ENCODE results near the gene MEF2A. TPM values are rescaled to one million over a fixed set of nuclear protein-coding genes. Genes with fewer than 3 reads are reported as not detected.

The MEF2A gene
- total RNA-seq, 4 donors from 2014 or later = 16.9 to 47.5 (median 24.3) TPM

DNA sequence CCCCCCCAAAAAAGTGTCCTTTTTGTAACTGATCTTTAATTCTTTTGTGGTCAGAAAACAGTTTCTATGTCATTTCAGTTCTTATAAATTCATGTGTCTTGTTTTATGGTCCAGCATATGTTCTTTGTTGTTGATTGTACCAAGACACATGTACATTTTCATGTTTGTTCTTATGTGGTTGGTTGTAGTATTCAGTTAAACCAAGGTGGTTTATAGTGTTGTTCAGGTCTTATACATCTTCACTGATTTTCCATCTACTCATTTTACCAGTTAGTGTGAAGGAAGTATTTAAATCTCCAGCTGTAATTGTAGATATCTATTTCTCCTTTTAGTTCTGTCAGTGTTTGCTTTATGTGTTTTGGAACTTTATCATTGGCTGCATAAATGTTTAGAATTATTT lies 24.0 kb downstream of the MEF2A start:
- DNase-seq = no peak
- Histone ChIP-seq H3K27me3 (no peaks in the 10 kb centered on the region), H3K9me3 (peaks cover 0 to 8% (median 6%) of the 10 kb centered on the region in 3 donors), H3K4me1 (peaks cover 0 to 14% (median 0%) of the 10 kb centered on the region in 3 donors), H3K36me3 (no peaks in the 10 kb centered on the region), H3K4me3 (no peak overlapping the region), H3K27ac (no peak overlapping the region)
- intact Hi-C loops (cut with DNase I) = no loop called here
- TF ChIP-seq CTCF (IDR thresholded peaks at IDR 0.05) (no peak), POLR2A (IDR thresholded peaks at IDR 0.05) (no peak)

DNA sequence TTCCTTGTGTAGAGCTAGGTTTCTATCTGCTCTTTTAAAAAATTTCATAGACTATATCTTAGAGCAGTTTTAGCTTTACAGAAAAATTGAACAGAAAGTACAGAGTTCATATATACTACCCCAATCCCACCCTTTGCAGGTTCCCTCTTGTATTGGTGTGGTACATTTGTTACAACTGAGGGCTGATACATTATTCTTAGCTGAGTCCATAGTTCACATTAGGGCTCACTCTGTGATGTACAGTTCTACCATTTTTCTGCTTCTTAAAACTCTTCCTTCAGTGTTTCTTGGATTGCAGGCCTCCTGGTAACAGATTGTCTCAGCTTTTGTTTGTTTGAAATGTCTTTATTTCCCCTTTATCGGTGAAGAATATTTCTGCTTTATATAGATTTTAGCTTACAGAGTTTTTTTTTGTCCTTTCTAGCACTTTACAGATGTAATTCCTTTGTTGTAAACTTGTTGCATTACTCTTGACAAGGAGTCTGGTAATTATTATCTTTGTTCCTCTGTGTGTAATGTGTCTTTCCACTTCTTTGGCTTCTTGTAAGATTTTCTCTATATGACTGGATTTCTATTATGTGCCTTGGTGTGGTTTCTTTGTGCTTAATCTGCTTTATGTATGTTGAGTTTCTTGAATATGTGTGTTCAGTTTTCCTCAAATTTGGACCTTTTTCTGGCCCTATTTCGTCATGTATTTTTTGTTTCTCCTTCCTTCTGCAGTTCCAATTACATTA lies 25.3 kb downstream of the MEF2A start:
- H3K27ac ChIP-seq = no peak overlapping the region
- intact Hi-C loops (cut with DNase I) = no loop called here
- peaks cover 0 to 14% (median 0%) of the 10 kb centered on the region in 3 donors for H3K4me1 ChIP-seq
- H3K36me3 ChIP-seq = no peaks in the 10 kb centered on the region
- no peaks in the 10 kb centered on the region for H3K27me3 ChIP-seq
- H3K9me3 ChIP-seq = peaks cover 0 to 2% (median 2%) of the 10 kb centered on the region in 3 donors
- no peak for DNase-seq
- WGBS, 2 donors = 60 to 81% methylated on average over 2 of the region's 2 CpGs
- TF ChIP-seq POLR2A (IDR thresholded peaks at IDR 0.05) (no peak), CTCF (IDR thresholded peaks at IDR 0.05) (no peak)
- H3K4me3 ChIP-seq = no peak overlapping the region

DNA sequence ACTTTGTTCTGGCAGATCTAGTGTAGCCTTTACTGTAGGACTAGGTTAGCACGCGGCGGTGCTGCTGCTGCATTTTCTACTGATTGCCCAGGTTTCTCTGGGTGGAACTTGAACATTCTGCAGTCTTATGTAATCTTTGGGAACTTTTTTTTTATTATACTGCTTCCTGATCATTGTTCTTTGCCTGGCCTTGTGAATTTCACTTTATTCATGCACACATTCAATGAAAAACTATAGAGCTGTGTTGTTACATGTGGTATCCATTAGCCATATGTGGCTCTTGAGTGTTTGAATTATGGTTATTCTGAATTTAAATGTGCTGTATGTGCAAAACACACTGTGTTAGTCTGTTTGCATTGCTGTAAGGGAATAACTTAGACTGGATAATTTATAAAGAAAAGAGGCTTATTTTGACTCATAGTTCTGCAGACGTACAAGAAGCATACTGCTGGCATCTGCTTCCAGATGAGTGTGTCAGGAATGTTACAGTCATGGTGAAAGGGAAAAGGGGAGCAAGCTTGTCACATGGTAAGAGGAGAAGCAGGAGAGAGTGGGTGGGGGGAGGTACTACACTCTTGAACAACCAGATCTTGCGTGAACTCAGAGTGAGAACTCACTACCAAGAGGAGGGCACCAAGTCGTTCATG lies 26.5 kb downstream of the MEF2A start:
- TF ChIP-seq CTCF (IDR thresholded peaks at IDR 0.05) (no peak), POLR2A (IDR thresholded peaks at IDR 0.05) (no peak)
- Histone ChIP-seq H3K27ac (no peak overlapping the region), H3K36me3 (no peaks in the 10 kb centered on the region), H3K4me3 (no peak overlapping the region), H3K9me3 (no peaks in the 10 kb centered on the region), H3K27me3 (no peaks in the 10 kb centered on the region), H3K4me1 (peaks cover 0 to 14% (median 0%) of the 10 kb centered on the region in 3 donors)
- WGBS, 2 donors = 81 to 85% methylated on average over 6 of the region's 6 CpGs
- intact Hi-C loops (cut with DNase I) = no loop called here
- no peak for DNase-seq

GRCh38 chr15:99593070-99593469 lies 27.3 kb downstream of the MEF2A start:
- intact Hi-C loops (cut with DNase I) = no loop called here
- Histone ChIP-seq H3K27ac (no peak overlapping the region), H3K9me3 (no peaks in the 10 kb centered on the region), H3K4me1 (peaks cover 0 to 14% (median 0%) of the 10 kb centered on the region in 3 donors), H3K36me3 (no peaks in the 10 kb centered on the region), H3K4me3 (no peak overlapping the region), H3K27me3 (no peaks in the 10 kb centered on the region)
- WGBS, 2 donors = 83 to 90% methylated on average over 6 of the region's 6 CpGs
- DNase-seq = no peak
- no peak for TF ChIP-seq CTCF (IDR thresholded peaks at IDR 0.05)
- TF ChIP-seq POLR2A (IDR thresholded peaks at IDR 0.05) = no peak

GRCh38 chr15:99594916-99595315 lies 29.1 kb downstream of the MEF2A start:
- Histone ChIP-seq H3K9me3 (no peaks in the 10 kb centered on the region), H3K36me3 (peaks cover 0 to 4% (median 0%) of the 10 kb centered on the region in 3 donors), H3K4me3 (no peak overlapping the region), H3K27me3 (no peaks in the 10 kb centered on the region), H3K27ac (no peak overlapping the region), H3K4me1 (peaks cover 0 to 10% (median 0%) of the 10 kb centered on the region in 3 donors)
- 89 to 93% methylated on average over 2 of the region's 2 CpGs for WGBS, 2 donors
- DNase-seq = no peak
- intact Hi-C loops (cut with DNase I) = no loop called here
- TF ChIP-seq POLR2A (IDR thresholded peaks at IDR 0.05) (no peak), CTCF (IDR thresholded peaks at IDR 0.05) (no peak)
